SK-N-SH (cell line): Measurements from ENCODE around the gene ZNF467. TPM values are rescaled to one million over a fixed set of nuclear protein-coding genes. Genes with fewer than 3 reads are reported as not detected.

Experiments used
- CTCF ChIA-PET: fragments of 300-600, 350-600 bp; formaldehyde crosslinking; extraction: SDS; loops from one replicate; lab custom pipeline; 2021; lab: Yijun Ruan, JAX
- POLR2A ChIA-PET: fragments of 350-600 bp; sonication (Branson Sonifier 250); formaldehyde crosslinking; extraction: SDS; loops from one replicate; lab custom pipeline; 2020; ENCODE audit warnings: antibody characterized with exemption, inconsistent platforms; lab: Yijun Ruan, JAX
- DNase-seq: peaks from one replicate; pipeline ENCODE4 v3.0.0; 2012
- H2AFZ ChIP-seq: fragments of 200-600 bp; sonication (generic); 2 replicates; pipeline ENCODE4 v1.8.1; 2016; ENCODE audit warnings: antibody characterized with exemption, mild to moderate bottlenecking, low read depth
- H3F3A ChIP-seq: fragments of 200-600 bp; sonication (generic); replicated peaks from 2 replicates; pipeline ENCODE3; 2016; ENCODE audit warnings: antibody characterized with exemption, mild to moderate bottlenecking; ENCODE audit not compliant: insufficient read depth
- H3K27ac ChIP-seq, 2 experiments: fragments of 200-500 bp in 1 of 2; fragments of 200-600 bp in 1 of 2; sonication (Bioruptor generic) in 1 of 2; sonication (generic), shearing (Covaris generic) in 1 of 2; 2 replicates each; pipeline versions ENCODE4 v1.5.1 to v1.6.1; 2014 to 2016; ENCODE audit warnings: low read depth in 2 of 2, inconsistent platforms in 1 of 2, low read length in 1 of 2, mild to moderate bottlenecking in 1 of 2, mixed read lengths in 1 of 2
- H3K27me3 ChIP-seq: fragments of 200-600 bp; sonication (generic), shearing (Covaris generic); 2 replicates; pipeline ENCODE4 v1.6.1; 2016; ENCODE audit warnings: mixed run types; ENCODE audit not compliant: insufficient read depth
- H3K36me3 ChIP-seq, 2 experiments: fragments of 200-500 bp in 1 of 2; fragments of 200-600 bp in 1 of 2; sonication (Bioruptor generic) in 1 of 2; sonication (generic) in 1 of 2; replicated peaks in 1 of 2; 2 replicates each; pipeline versions ENCODE3 to v1.5.1; 2014 to 2016; ENCODE audit warnings: low read length in 1 of 2, mild to moderate bottlenecking in 1 of 2; ENCODE audit not compliant: insufficient read depth in 2 of 2, control insufficient read depth in 1 of 2
- H3K4me1 ChIP-seq, 2 experiments: fragments of 200-500 bp in 1 of 2; fragments of 200-600 bp in 1 of 2; sonication (Bioruptor generic) in 1 of 2; sonication (generic), shearing (Covaris generic) in 1 of 2; 2 replicates each; pipeline versions ENCODE4 v1.5.1 to v1.6.1; 2014 to 2016; ENCODE audit warnings: low read depth in 1 of 2, low read length in 1 of 2, mixed run types in 1 of 2; ENCODE audit not compliant: insufficient read depth in 2 of 2, control insufficient read depth in 1 of 2
- H3K4me2 ChIP-seq: fragments of 200-600 bp; sonication (generic), shearing (Covaris generic); 2 replicates; pipeline ENCODE4 v1.6.1; 2017; ENCODE audit warnings: mixed run types
- H3K4me3 ChIP-seq, 2 experiments: fragments of 200-500 bp in 1 of 2; fragments of 200-600 bp in 1 of 2; sonication (Bioruptor generic) in 1 of 2; sonication (generic), shearing (Covaris generic) in 1 of 2; 2 replicates each; pipeline versions ENCODE4 v1.5.1 to v1.8.1; 2014 to 2016; ENCODE audit warnings: low read depth in 2 of 2, inconsistent platforms in 1 of 2, low read length in 1 of 2, mild to moderate bottlenecking in 1 of 2, mixed read lengths in 1 of 2, moderate library complexity in 1 of 2
- H3K79me2 ChIP-seq: fragments of 200-600 bp; sonication (generic); 2 replicates; pipeline ENCODE4 v1.8.1; 2017; ENCODE audit warnings: mild to moderate bottlenecking; ENCODE audit not compliant: insufficient read depth
- H3K9ac ChIP-seq: fragments of 200-600 bp; sonication (generic); 2 replicates; pipeline ENCODE4 v1.6.1; 2017; ENCODE audit warnings: mixed run types
- H3K9me2 ChIP-seq: fragments of 200-600 bp; sonication (generic); 2 replicates; pipeline ENCODE4 v1.6.1; 2017; ENCODE audit warnings: mixed run types
- H3K9me3 ChIP-seq: fragments of 200-600 bp; sonication (generic); 2 replicates; pipeline ENCODE4 v1.6.1; 2017; ENCODE audit warnings: mixed run types, mild to moderate bottlenecking, moderate library complexity
- H4K20me1 ChIP-seq: fragments of 200-600 bp; sonication (generic); 2 replicates; pipeline ENCODE4 v1.6.1; 2017; ENCODE audit warnings: mild to moderate bottlenecking, mixed run types; ENCODE audit not compliant: insufficient read depth
- CHD2 ChIP-seq: fragments of 150-350 bp; IDR thresholded peaks from 2 replicates; pipeline ENCODE4 v1.6.1; 2018; ENCODE audit warnings: low read length; ENCODE audit not compliant: partially characterized antibody
- EP300 ChIP-seq, 2 experiments: IDR thresholded peaks; 2 replicates each; pipeline versions ENCODE4 v1.4.0 to v1.6.1; 2012; ENCODE audit warnings: borderline replicate concordance in 1 of 2, low read depth in 1 of 2, low read length in 1 of 2
- EZH2phosphoT487 ChIP-seq: fragments of 200-600 bp; sonication (generic); IDR thresholded peaks from 2 replicates; pipeline ENCODE4 v1.6.1; 2017; ENCODE audit warnings: low read depth, mixed run types, mild to moderate bottlenecking, antibody characterized with exemption, moderate library complexity, borderline replicate concordance
- FOXM1 ChIP-seq: IDR thresholded peaks from 2 replicates; pipeline ENCODE4 v1.4.0; 2012; ENCODE audit warnings: low read depth, mild to moderate bottlenecking
- GABPA ChIP-seq: IDR thresholded peaks from 2 replicates; pipeline ENCODE4 v1.4.0; 2012; ENCODE audit warnings: low read depth, mild to moderate bottlenecking
- GATA2 ChIP-seq: sonication (generic); formaldehyde crosslinking; IDR thresholded peaks from 2 replicates; pipeline ENCODE4 v1.5.0; 2020; ENCODE audit warnings: mild to moderate bottlenecking, missing genetic modification reagents
- MXI1 ChIP-seq: IDR thresholded peaks from 2 replicates; pipeline ENCODE4 v1.6.1; 2012; ENCODE audit warnings: mild to moderate bottlenecking, low read depth, low read length, improper control_type of control experiment
- NRF1 ChIP-seq: IDR thresholded peaks from 2 replicates; pipeline ENCODE4 v1.6.1; 2012; ENCODE audit warnings: low read depth, mild to moderate bottlenecking, low read length
- PBX3 ChIP-seq: IDR thresholded peaks from 2 replicates; pipeline ENCODE4; 2012
- RCOR1 ChIP-seq: fragments of 150-350 bp; IDR thresholded peaks from 2 replicates; pipeline ENCODE4 v1.6.1; 2017; ENCODE audit warnings: antibody characterized with exemption, low read length
- RFX5 ChIP-seq: IDR thresholded peaks from 2 replicates; pipeline ENCODE4 v1.6.1; 2012; ENCODE audit warnings: mild to moderate bottlenecking, improper control_type of control experiment, low read length
- RXRA ChIP-seq: IDR thresholded peaks from 2 replicates; pipeline ENCODE4 v1.4.0; 2012; ENCODE audit warnings: low read depth, mild to moderate bottlenecking, borderline replicate concordance
- SMC3 ChIP-seq: IDR thresholded peaks from 2 replicates; pipeline ENCODE4 v1.6.1; 2012; ENCODE audit warnings: low read depth, low read length, improper control_type of control experiment
- TCF12 ChIP-seq: IDR thresholded peaks from 2 replicates; pipeline ENCODE4 v1.4.0; 2012
- USF1 ChIP-seq: IDR thresholded peaks from 2 replicates; pipeline ENCODE4 v1.4.0; 2012; ENCODE audit warnings: low read depth, borderline replicate concordance
- USF2 ChIP-seq: fragments of 150-350 bp; IDR thresholded peaks from 2 replicates; pipeline ENCODE4 v1.6.1; 2017; ENCODE audit warnings: antibody characterized with exemption, low read length, low read depth, borderline replicate concordance
- ZBTB33 ChIP-seq: IDR thresholded peaks from 2 replicates; pipeline ENCODE4 v1.4.0; 2012; ENCODE audit warnings: low read depth, borderline replicate concordance
- WGBS: methylation state at CpG from one replicate; pipeline ENCODE4 v1.1.6; 2017; ENCODE audit warnings: low lambda C conversion rate; 5-methylcytosine and 5-hydroxymethylcytosine counted together
- polyA plus RNA-seq, 3 experiments: library from polyadenylated mRNA; depleted of rRNA; stranded (reverse); fragments of >200 nt; gene quantifications; 2 replicates each; pipeline ENCODE4 v1.2.3, GENCODE V29; 2012

Gene ZNF467
- polyA plus RNA-seq, 1 of the 3 experiments (the other 2 are of a cell fraction) = 4.1 TPM

GRCh38 chr7:149803551-149804074 is 30.2 kb upstream of the ZNF467 start:
- Histone ChIP-seq H3F3A (no peaks in the 10 kb centered on the region), H3K79me2 (no peaks in the 10 kb centered on the region), H3K4me2 (no peak overlapping the region), H3K9ac (no peak overlapping the region), H3K9me2 (no peaks in the 10 kb centered on the region), H2AFZ (no peak overlapping the region), H3K27ac (no peak overlapping the region), H3K4me1 (no peaks in the 10 kb centered on the region; a peak in 1 of 4 replicates), H3K36me3 (no peaks in the 10 kb centered on the region), H3K4me3 (no peak overlapping the region), H3K27me3 (peaks cover 22% of the 10 kb centered on the region), H4K20me1 (no peaks in the 10 kb centered on the region), H3K9me3 (no peaks in the 10 kb centered on the region)
- POLR2A ChIA-PET = no interaction called here
- no peak for TF ChIP-seq USF1
- CTCF ChIA-PET = interaction anchor here (5.0 kb wide), 1 partner anchor 14 kb away, joined by 59 read pairs; no protein-coding TSS in a partner anchor
- WGBS = 69% methylated on average over 12 of the region's 17 CpGs
- no peak for DNase-seq

- CTCF ChIA-PET = interaction anchor here (0.9 to 5.0 kb wide), 4 partner anchors 8 to 61 kb away, joined by 3 to 59 read pairs (median 4); no protein-coding TSS in a partner anchor
- WGBS = 71% methylated on average over 12 of the region's 12 CpGs
- no peak for TF ChIP-seq USF2
- TF ChIP-seq EP300 (IDR thresholded peaks at IDR 0.05; ENCODE audit: borderline replicate concordance in 1 of 2, low read depth in 1 of 2, low read length in 1 of 2) = no peak
- no peak for TF ChIP-seq FOXM1
- no peak for TF ChIP-seq PBX3
- TF ChIP-seq ZBTB33 = no peak
- TF ChIP-seq CHD2 = no peak
- TF ChIP-seq SMC3 = no peak
- TF ChIP-seq GATA2 (CRISPR knock-in tag) = no peak
- TF ChIP-seq EZH2phosphoT487 = no peak
- TF ChIP-seq RFX5 = no peak
- no peak for TF ChIP-seq RCOR1
- TF ChIP-seq RXRA = no peak
- TF ChIP-seq GABPA = no peak
- no peak for TF ChIP-seq TCF12
- no peak for TF ChIP-seq NRF1
- no peak for TF ChIP-seq MXI1
- H3K9me3 ChIP-seq = no peaks in the 10 kb centered on the region
- no peaks in the 10 kb centered on the region for H3K36me3 ChIP-seq
- no peaks in the 10 kb centered on the region for H3F3A ChIP-seq
- no peaks in the 10 kb centered on the region for H3K79me2 ChIP-seq
- no peak for DNase-seq
- H3K4me3 ChIP-seq = no peak overlapping the region
- H3K4me2 ChIP-seq = no peak overlapping the region
- no peak overlapping the region for H3K9ac ChIP-seq
- no peaks in the 10 kb centered on the region; a peak in 1 of 4 replicates for H3K4me1 ChIP-seq
- no peak overlapping the region for H2AFZ ChIP-seq
- no peaks in the 10 kb centered on the region for H3K9me2 ChIP-seq
- H3K27me3 ChIP-seq = peaks cover 22% of the 10 kb centered on the region
- POLR2A ChIA-PET = no interaction called here
- no peak overlapping the region for H3K27ac ChIP-seq
- H4K20me1 ChIP-seq = no peaks in the 10 kb centered on the region
Observed at GRCh38 chr7:149802966-149803365, 29.6 kb upstream of the ZNF467 start.
